ENCODE measurements around the gene GNG7. TPM values are rescaled to one million over a fixed set of nuclear protein-coding genes. Genes with fewer than 3 reads are reported as not detected.

GNG7 gene
- total RNA-seq, 2 experiments from 2014 or later, result 1.1 to 1.2 TPM

- H3K27me3 Mint-ChIP-seq, result no peaks in the 10 kb centered on the region
- intact Hi-C loops (cut with DNase I, micrococcal nuclease), result loop anchor here in 1 of 2 experiments (2.0 kb wide), 1 partner anchor 582 kb away; no protein-coding TSS in a partner anchor
- no peaks in the 10 kb centered on the region for H3K36me3 Mint-ChIP-seq (ENCODE audit: low read depth)
- no peak for ATAC-seq
- ChIA-PET CTCF (interaction anchor here (1.3 to 3.1 kb wide), 2 partner anchors 46 to 54 kb away, joined by 4 to 15 read pairs; no protein-coding TSS in a partner anchor), POLR2A (no interaction called here)
- peaks cover 24% of the 10 kb centered on the region for H3K4me1 Mint-ChIP-seq
- no peak for DNase-seq
- H3K27ac Mint-ChIP-seq, result peak overlapping the region; percentile 74
- H3K9me3 Mint-ChIP-seq (ENCODE audit: low read depth), result no peaks in the 10 kb centered on the region
- H3K4me3 Mint-ChIP-seq, result peak overlapping the region; percentile 51
Observed at GRCh38 chr19:2703077-2703437, 563 bp upstream of the GNG7 start.

GRCh38 chr19:2701361-2702169 is 929 bp downstream of the GNG7 start:
- peaks cover 24% of the 10 kb centered on the region for H3K4me1 Mint-ChIP-seq
- intact Hi-C loops (cut with DNase I, micrococcal nuclease), result loop anchor here in 1 of 2 experiments (1.0 to 2.0 kb wide), 9 partner anchors 39 to 583 kb away; partner anchors contain the start of genes SLC39A3, THOP1, TIMM13 and TLE6
- peak overlapping the region; percentile 13 for H3K27ac Mint-ChIP-seq
- H3K36me3 Mint-ChIP-seq (ENCODE audit: low read depth), result no peaks in the 10 kb centered on the region
- no peaks in the 10 kb centered on the region for H3K27me3 Mint-ChIP-seq
- DNase-seq (no peak), ATAC-seq (no peak)
- H3K4me3 Mint-ChIP-seq, result peak overlapping the region; percentile 60
- POLR2A ChIA-PET, result interaction anchor here (0.5 to 0.7 kb wide), 3 partner anchors 224 to 485 kb away, joined by 3 to 7 read pairs (median 5); no protein-coding TSS in a partner anchor
- H3K9me3 Mint-ChIP-seq (ENCODE audit: low read depth), result no peaks in the 10 kb centered on the region
- CTCF ChIA-PET, result interaction anchor here (0.7 to 3.1 kb wide), 3 partner anchors 53 to 440 kb away, joined by 3 to 15 read pairs (median 3); no protein-coding TSS in a partner anchor

GRCh38 chr19:2700660-2701360 is 1.7 kb downstream of the GNG7 start:
- H3K9me3 Mint-ChIP-seq (ENCODE audit: low read depth), result no peaks in the 10 kb centered on the region
- ATAC-seq (no peak), DNase-seq (no peak)
- H3K4me3 Mint-ChIP-seq, result peak overlapping the region; percentile 60
- no peak overlapping the region for H3K27ac Mint-ChIP-seq
- H3K27me3 Mint-ChIP-seq, result no peaks in the 10 kb centered on the region
- H3K36me3 Mint-ChIP-seq (ENCODE audit: low read depth), result no peaks in the 10 kb centered on the region
- ChIA-PET CTCF (interaction anchor here (1.3 to 3.1 kb wide), 2 partner anchors 22 to 52 kb away, joined by 3 to 15 read pairs; no protein-coding TSS in a partner anchor), POLR2A (interaction anchor here (0.5 kb wide), 1 partner anchor 426 kb away, joined by 5 read pairs; no protein-coding TSS in a partner anchor)
- H3K4me1 Mint-ChIP-seq, result peaks cover 24% of the 10 kb centered on the region
- intact Hi-C loops (cut with DNase I, micrococcal nuclease), result no loop called here

- no peaks in the 10 kb centered on the region for H3K36me3 Mint-ChIP-seq (ENCODE audit: low read depth)
- H3K4me3 Mint-ChIP-seq, result no peak overlapping the region
- CTCF ChIA-PET, result interaction anchor here (1.3 kb wide), 1 partner anchor 23 kb away, joined by 3 read pairs; no protein-coding TSS in a partner anchor
- H3K27ac Mint-ChIP-seq, result no peak overlapping the region
- H3K9me3 Mint-ChIP-seq (ENCODE audit: low read depth), result no peaks in the 10 kb centered on the region
- DNase-seq (no peak), ATAC-seq (no peak)
- intact Hi-C loops (cut with DNase I, micrococcal nuclease), result no loop called here
- POLR2A ChIA-PET, result no interaction called here
- no peaks in the 10 kb centered on the region for H3K27me3 Mint-ChIP-seq
- H3K4me1 Mint-ChIP-seq, result peaks cover 24% of the 10 kb centered on the region
Observed at GRCh38 chr19:2699413-2700140, 2.9 kb downstream of the GNG7 start.

GRCh38 chr19:2694196-2694595 is 8.3 kb downstream of the GNG7 start:
- no peaks in the 10 kb centered on the region for H3K27me3 Mint-ChIP-seq
- H3K36me3 Mint-ChIP-seq (ENCODE audit: low read depth), result no peaks in the 10 kb centered on the region
- H3K4me3 Mint-ChIP-seq, result no peak overlapping the region
- ATAC-seq (no peak), DNase-seq (no peak)
- H3K4me1 Mint-ChIP-seq, result peaks cover 8% of the 10 kb centered on the region
- H3K27ac Mint-ChIP-seq, result no peak overlapping the region
- no peaks in the 10 kb centered on the region for H3K9me3 Mint-ChIP-seq (ENCODE audit: low read depth)
- POLR2A ChIA-PET, result no interaction called here
- CTCF ChIA-PET, result no interaction called here
- intact Hi-C loops (cut with DNase I, micrococcal nuclease), result no loop called here

GRCh38 chr19:2693492-2694160 is 8.9 kb downstream of the GNG7 start:
- no peaks in the 10 kb centered on the region for H3K9me3 Mint-ChIP-seq (ENCODE audit: low read depth)
- H3K36me3 Mint-ChIP-seq (ENCODE audit: low read depth), result no peaks in the 10 kb centered on the region
- DNase-seq (no peak), ATAC-seq (no peak)
- no peak overlapping the region for H3K27ac Mint-ChIP-seq
- no peaks in the 10 kb centered on the region for H3K27me3 Mint-ChIP-seq
- no peak overlapping the region for H3K4me3 Mint-ChIP-seq
- ChIA-PET CTCF (interaction anchor here (0.6 kb wide), 1 partner anchor 521 kb away, joined by 3 read pairs; no protein-coding TSS in a partner anchor), POLR2A (interaction anchor here (0.8 kb wide), 1 partner anchor 704 kb away, joined by 4 read pairs; no protein-coding TSS in a partner anchor)
- intact Hi-C loops (cut with DNase I, micrococcal nuclease), result no loop called here
- peaks cover 2% of the 10 kb centered on the region for H3K4me1 Mint-ChIP-seq

- intact Hi-C loops (cut with DNase I, micrococcal nuclease), result no loop called here
- ATAC-seq (no peak), DNase-seq (no peak)
- Mint-ChIP-seq H3K4me1 (no peaks in the 10 kb centered on the region), H3K4me3 (no peak overlapping the region), H3K27me3 (no peaks in the 10 kb centered on the region), H3K36me3 (ENCODE audit: low read depth) (no peaks in the 10 kb centered on the region), H3K27ac (no peak overlapping the region), H3K9me3 (ENCODE audit: low read depth) (no peaks in the 10 kb centered on the region)
- ChIA-PET POLR2A (no interaction called here), CTCF (no interaction called here)
Observed at GRCh38 chr19:2691951-2692350, 10.5 kb downstream of the GNG7 start.

- Mint-ChIP-seq H3K27me3 (no peaks in the 10 kb centered on the region), H3K27ac (no peak overlapping the region), H3K4me1 (no peaks in the 10 kb centered on the region), H3K9me3 (ENCODE audit: low read depth) (no peaks in the 10 kb centered on the region), H3K4me3 (no peak overlapping the region), H3K36me3 (ENCODE audit: low read depth) (no peaks in the 10 kb centered on the region)
- POLR2A ChIA-PET, result no interaction called here
- DNase-seq, result no peak
- CTCF ChIA-PET, result no interaction called here
- ATAC-seq, result no peak
- intact Hi-C loops (cut with DNase I, micrococcal nuclease), result no loop called here
Observed at GRCh38 chr19:2690856-2691255, 11.6 kb downstream of the GNG7 start.

- DNase-seq (no peak), ATAC-seq (no peak)
- H3K4me3 Mint-ChIP-seq, result no peak overlapping the region
- H3K27me3 Mint-ChIP-seq, result no peaks in the 10 kb centered on the region
- no peak overlapping the region for H3K27ac Mint-ChIP-seq
- H3K36me3 Mint-ChIP-seq (ENCODE audit: low read depth), result no peaks in the 10 kb centered on the region
- intact Hi-C loops (cut with DNase I, micrococcal nuclease), result no loop called here
- CTCF ChIA-PET, result no interaction called here
- no peaks in the 10 kb centered on the region for H3K9me3 Mint-ChIP-seq (ENCODE audit: low read depth)
- H3K4me1 Mint-ChIP-seq, result no peaks in the 10 kb centered on the region
- POLR2A ChIA-PET, result no interaction called here
Observed at GRCh38 chr19:2686360-2686759, 16.1 kb downstream of the GNG7 start.

GRCh38 chr19:2685204-2685704 is 17.2 kb downstream of the GNG7 start:
- CTCF ChIA-PET, result interaction anchor here (0.6 to 0.8 kb wide), 2 partner anchors 64 to 320 kb away, joined by 3 read pairs; no protein-coding TSS in a partner anchor
- Mint-ChIP-seq H3K27ac (no peak overlapping the region), H3K4me3 (no peak overlapping the region), H3K4me1 (no peaks in the 10 kb centered on the region), H3K36me3 (ENCODE audit: low read depth) (no peaks in the 10 kb centered on the region), H3K27me3 (no peaks in the 10 kb centered on the region), H3K9me3 (ENCODE audit: low read depth) (no peaks in the 10 kb centered on the region)
- intact Hi-C loops (cut with DNase I, micrococcal nuclease), result no loop called here
- DNase-seq (no peak), ATAC-seq (no peak)
- POLR2A ChIA-PET, result no interaction called here
